SU-DHL-6 (cell line): ENCODE measurements around the gene MAN2A1.

Experiments
- CTCF ChIP-seq: fragments of 200-600 bp; sonication (generic); IDR thresholded peaks from one replicate; pipeline ENCODE4 v1.5.1; 2017; ENCODE audit warnings: antibody characterized with exemption, mild to moderate bottlenecking, low read length, moderate library complexity; ENCODE audit not compliant: insufficient read depth, poor library complexity, severe bottlenecking
- EZH2phosphoT487 ChIP-seq: fragments of 200-600 bp; sonication (generic), shearing (Covaris generic); conservative IDR thresholded peaks from 2 replicates; pipeline ENCODE4 v1.6.1; 2018; ENCODE audit warnings: mild to moderate bottlenecking, antibody characterized with exemption, low read length, moderate library complexity, mixed read lengths

GRCh38 chr5:109786206-109786855 lies 96.6 kb downstream of the MAN2A1 start:
- TF ChIP-seq CTCF (no peak), EZH2phosphoT487 (no peak)
